HepG2 (cell line): ENCODE results near the gene SLCO4A1. TPM values are rescaled to one million over a fixed set of nuclear protein-coding genes. Genes with fewer than 3 reads are reported as not detected.

ENCODE experiments used
- CENPX ChIP-seq: sonication (generic); formaldehyde crosslinking; IDR thresholded peaks from 2 replicates; pipeline ENCODE4 v1.9.0; 2021; ENCODE audit warnings: mild to moderate bottlenecking, missing genetic modification reagents, moderate library complexity
- E2F1 ChIP-seq: sonication (generic); formaldehyde crosslinking; IDR thresholded peaks from 2 replicates; pipeline ENCODE4 v1.5.0; 2020; ENCODE audit warnings: missing genetic modification reagents
- GABPB1 ChIP-seq: IDR thresholded peaks from 2 replicates; pipeline ENCODE4 v1.6.1; 2016; ENCODE audit warnings: mild to moderate bottlenecking, missing genetic modification reagents, moderate library complexity, missing compliant biosample characterization
- JUND ChIP-seq: sonication (generic); formaldehyde crosslinking; IDR thresholded peaks from 2 replicates; pipeline ENCODE4 v1.8.0; 2022; ENCODE audit warnings: mild to moderate bottlenecking, missing genetic modification reagents
- ONECUT2 ChIP-seq: sonication (generic); formaldehyde crosslinking; IDR thresholded peaks from 2 replicates; pipeline ENCODE4 v1.4.0; 2020; ENCODE audit warnings: missing genetic modification reagents
- TBL1XR1 ChIP-seq: fragments of 150-350 bp; IDR thresholded peaks from 2 replicates; pipeline ENCODE4 v1.6.1; 2014; ENCODE audit warnings: borderline replicate concordance, low read length; ENCODE audit not compliant: partially characterized antibody
- ZBED4 ChIP-seq: sonication (generic); formaldehyde crosslinking; IDR thresholded peaks from 2 replicates; pipeline ENCODE4 v1.4.0; 2020; ENCODE audit warnings: missing genetic modification reagents, borderline replicate concordance
- ZFP36L1 ChIP-seq: sonication (generic); formaldehyde crosslinking; IDR thresholded peaks from 2 replicates; pipeline ENCODE4 v1.8.0; 2022; ENCODE audit warnings: mild to moderate bottlenecking, missing genetic modification reagents, moderate library complexity
- ZMAT3 ChIP-seq: sonication (generic); formaldehyde crosslinking; conservative IDR thresholded peaks from 2 replicates; pipeline ENCODE4 v1.7.0; 2021; ENCODE audit warnings: missing genetic modification reagents
- ZNF441 ChIP-seq: sonication (generic); formaldehyde crosslinking; IDR thresholded peaks from 2 replicates; pipeline ENCODE4 v1.7.0; 2021; ENCODE audit warnings: missing genetic modification reagents, borderline replicate concordance
- ZNF629 ChIP-seq: sonication (generic); formaldehyde crosslinking; conservative IDR thresholded peaks from 2 replicates; pipeline ENCODE4 v1.5.0; 2020; ENCODE audit warnings: missing genetic modification reagents
- ZNF652 ChIP-seq: IDR thresholded peaks from 2 replicates; pipeline ENCODE4 v1.6.1; 2016; ENCODE audit warnings: low read depth, borderline replicate concordance
- ZNF672 ChIP-seq: sonication (generic); formaldehyde crosslinking; IDR thresholded peaks from 2 replicates; pipeline ENCODE4 v1.8.1; 2022; ENCODE audit warnings: missing genetic modification reagents
- polyA plus RNA-seq, 8 experiments: library from polyadenylated mRNA; depleted of rRNA in 3 of 8; stranded (reverse) in 7 of 8; unstranded in 1 of 8; fragments of >200 nt; fragmentation: Illumina TruSeq in 4 of 8; extraction: Trizol in 4 of 8; gene quantifications; 2 replicates each; pipeline versions ENCODE4 v1.2.1 to v1.2.3, GENCODE V29; 2011 to 2016; ENCODE audit warnings: low read depth in 4 of 8, missing spikeins in 1 of 8, mixed read lengths in 1 of 8; ENCODE audit not compliant: insufficient read depth in 1 of 8
- total RNA-seq, 5 experiments: library from RNA; depleted of rRNA; stranded (reverse); fragments of >200 nt; fragmentation: Illumina TruSeq; extraction: Trizol; gene quantifications; 2 replicates each; pipeline ENCODE4 v1.2.3, GENCODE V29; 2016; ENCODE audit warnings: low read depth in 1 of 5
- TF ChIP-seq, protein P1 (sequence below): sonication (generic); formaldehyde crosslinking; IDR thresholded peaks from 2 replicates; pipeline ENCODE4 v1.4.0; 2020; ENCODE audit warnings: mild to moderate bottlenecking, low read depth, missing genetic modification reagents
- TF ChIP-seq, protein P2 (sequence below): sonication (generic); formaldehyde crosslinking; IDR thresholded peaks from 2 replicates; pipeline ENCODE4 v1.8.0; 2022; ENCODE audit warnings: low read depth, missing genetic modification reagents
- TF ChIP-seq, protein P3 (sequence below): sonication (generic); formaldehyde crosslinking; IDR thresholded peaks from 2 replicates; pipeline ENCODE4 v1.4.0; 2020; ENCODE audit warnings: missing genetic modification reagents, mild to moderate bottlenecking, borderline replicate concordance

The SLCO4A1 gene
- total and polyA plus RNA-seq, 2 of the 13 experiments (the other 11 are each of a cell fraction or from before 2014, with no cell fraction given), result 55.5 to 112 TPM

DNA sequence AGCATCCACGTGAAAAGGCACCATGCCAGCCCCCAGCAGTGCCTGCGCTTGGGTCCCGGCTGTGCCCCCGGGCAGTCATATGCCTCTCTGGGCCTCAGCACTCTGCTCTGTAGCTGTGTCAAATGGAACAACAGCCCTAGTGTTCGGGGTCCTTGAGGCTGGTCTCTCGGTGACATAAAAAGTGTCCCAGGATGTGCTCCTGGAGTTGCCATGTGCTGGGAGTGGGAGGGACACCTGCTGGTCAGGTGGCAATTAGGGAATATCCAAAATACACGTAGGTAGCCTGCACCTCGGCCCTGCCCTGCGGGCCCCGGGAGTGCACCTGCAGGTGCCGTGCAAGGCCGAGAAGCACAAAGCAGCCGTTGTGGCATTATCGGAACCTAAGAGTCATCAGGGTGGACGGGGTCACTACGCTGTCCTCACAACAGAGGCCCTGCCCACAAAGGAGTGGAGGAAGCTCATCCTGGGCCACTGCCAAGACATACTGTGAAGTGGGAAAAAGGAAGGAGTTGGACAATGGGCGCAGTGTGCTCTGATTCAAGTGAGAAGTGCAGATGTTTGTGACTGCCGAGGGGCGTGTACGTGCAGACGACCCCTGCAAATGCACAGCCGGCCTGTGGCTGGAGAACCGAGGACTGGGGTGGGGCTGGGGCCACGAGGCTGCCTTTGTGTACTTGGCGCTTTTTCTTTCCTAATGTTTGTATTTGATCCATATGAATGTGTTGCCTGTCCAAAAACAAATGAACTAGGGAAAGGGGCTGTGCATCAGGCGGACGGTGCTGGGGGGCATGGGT is 24.6 kb downstream of the SLCO4A1 start (continued):
- TF ChIP-seq, protein P1, sequence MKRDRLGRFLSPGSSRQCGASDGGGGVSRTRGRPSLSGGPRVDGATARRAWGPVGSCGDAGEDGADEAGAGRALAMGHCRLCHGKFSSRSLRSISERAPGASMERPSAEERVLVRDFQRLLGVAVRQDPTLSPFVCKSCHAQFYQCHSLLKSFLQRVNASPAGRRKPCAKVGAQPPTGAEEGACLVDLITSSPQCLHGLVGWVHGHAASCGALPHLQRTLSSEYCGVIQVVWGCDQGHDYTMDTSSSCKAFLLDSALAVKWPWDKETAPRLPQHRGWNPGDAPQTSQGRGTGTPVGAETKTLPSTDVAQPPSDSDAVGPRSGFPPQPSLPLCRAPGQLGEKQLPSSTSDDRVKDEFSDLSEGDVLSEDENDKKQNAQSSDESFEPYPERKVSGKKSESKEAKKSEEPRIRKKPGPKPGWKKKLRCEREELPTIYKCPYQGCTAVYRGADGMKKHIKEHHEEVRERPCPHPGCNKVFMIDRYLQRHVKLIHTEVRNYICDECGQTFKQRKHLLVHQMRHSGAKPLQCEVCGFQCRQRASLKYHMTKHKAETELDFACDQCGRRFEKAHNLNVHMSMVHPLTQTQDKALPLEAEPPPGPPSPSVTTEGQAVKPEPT, result peak; percentile 94; the same call in 1 of the 2 replicates
- peak; percentile 82 for TF ChIP-seq JUND
- peak; percentile 88; the same call in 1 of the 2 replicates for TF ChIP-seq ZNF441 (CRISPR knock-in tag)
- TF ChIP-seq ONECUT2 (CRISPR knock-in tag), result no peak
- TF ChIP-seq ZNF629 (CRISPR knock-in tag), result peak; percentile 50
- TF ChIP-seq GABPB1, result peak; percentile 51
- TF ChIP-seq ZMAT3 (CRISPR knock-in tag), result peak; percentile 98
- TF ChIP-seq ZBED4 (CRISPR knock-in tag), result peak; percentile 51; the same call in 1 of the 2 replicates
- TF ChIP-seq E2F1 (CRISPR knock-in tag), result no peak
- peak; percentile 70; the same call in 1 of the 2 replicates for TF ChIP-seq ZNF672 (CRISPR knock-in tag)
- no peak for TF ChIP-seq CENPX (CRISPR knock-in tag)
- peak; percentile 97; the same call in 1 of the 2 replicates for TF ChIP-seq ZFP36L1
- TF ChIP-seq, protein P2, sequence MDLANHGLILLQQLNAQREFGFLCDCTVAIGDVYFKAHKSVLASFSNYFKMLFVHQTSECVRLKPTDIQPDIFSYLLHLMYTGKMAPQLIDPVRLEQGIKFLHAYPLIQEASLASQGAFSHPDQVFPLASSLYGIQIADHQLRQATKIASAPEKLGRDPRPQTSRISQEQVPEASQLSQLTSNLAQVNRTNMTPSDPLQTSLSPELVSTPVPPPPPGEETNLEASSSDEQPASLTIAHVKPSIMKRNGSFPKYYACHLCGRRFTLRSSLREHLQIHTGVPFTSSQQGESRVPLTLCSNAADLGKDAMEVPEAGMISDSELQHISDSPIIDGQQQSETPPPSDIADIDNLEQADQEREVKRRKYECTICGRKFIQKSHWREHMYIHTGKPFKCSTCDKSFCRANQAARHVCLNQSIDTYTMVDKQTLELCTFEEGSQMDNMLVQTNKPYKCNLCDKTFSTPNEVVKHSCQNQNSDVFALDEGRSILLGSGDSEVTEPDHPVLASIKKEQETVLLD, result peak; percentile 80
- no peak for TF ChIP-seq TBL1XR1
- 0 out of 2 replicates have a peak, but pooled peaks have one; percentile 9 for TF ChIP-seq ZNF652 (CRISPR knock-in tag)
- TF ChIP-seq, protein P3, sequence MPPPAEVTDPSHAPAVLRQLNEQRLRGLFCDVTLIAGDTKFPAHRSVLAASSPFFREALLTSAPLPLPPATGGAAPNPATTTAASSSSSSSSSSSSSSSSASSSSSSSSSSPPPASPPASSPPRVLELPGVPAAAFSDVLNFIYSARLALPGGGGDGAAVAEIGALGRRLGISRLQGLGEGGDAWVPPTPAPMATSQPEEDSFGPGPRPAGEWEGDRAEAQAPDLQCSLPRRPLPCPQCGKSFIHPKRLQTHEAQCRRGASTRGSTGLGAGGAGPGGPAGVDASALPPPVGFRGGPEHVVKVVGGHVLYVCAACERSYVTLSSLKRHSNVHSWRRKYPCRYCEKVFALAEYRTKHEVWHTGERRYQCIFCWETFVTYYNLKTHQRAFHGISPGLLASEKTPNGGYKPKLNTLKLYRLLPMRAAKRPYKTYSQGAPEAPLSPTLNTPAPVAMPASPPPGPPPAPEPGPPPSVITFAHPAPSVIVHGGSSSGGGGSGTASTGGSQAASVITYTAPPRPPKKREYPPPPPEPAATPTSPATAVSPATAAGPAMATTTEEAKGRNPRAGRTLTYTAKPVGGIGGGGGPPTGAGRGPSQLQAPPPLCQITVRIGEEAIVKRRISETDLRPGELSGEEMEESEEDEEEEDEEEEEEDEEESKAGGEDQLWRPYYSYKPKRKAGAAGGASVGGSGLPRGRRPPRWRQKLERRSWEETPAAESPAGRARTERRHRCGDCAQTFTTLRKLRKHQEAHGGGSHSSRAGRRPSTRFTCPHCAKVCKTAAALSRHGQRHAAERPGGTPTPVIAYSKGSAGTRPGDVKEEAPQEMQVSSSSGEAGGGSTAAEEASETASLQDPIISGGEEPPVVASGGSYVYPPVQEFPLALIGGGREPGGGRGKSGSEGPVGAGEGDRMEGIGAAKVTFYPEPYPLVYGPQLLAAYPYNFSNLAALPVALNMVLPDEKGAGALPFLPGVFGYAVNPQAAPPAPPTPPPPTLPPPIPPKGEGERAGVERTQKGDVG, result peak; percentile 90
